Activated CD8-positive, alpha-beta memory T cell treated with anti-CD3 and anti-CD28 coated beads, Interleukin-2, amount 50 U/mL, for 24 hours (primary cell): ENCODE results near the gene PARD3B.

Experiments
- DNase-seq: peaks from one replicate; pipeline ENCODE4 v3.0.0-alpha.2; 2020; ENCODE audit errors: extremely low read depth

Gene PARD3B

GRCh38 chr2:205274801-205275200, 729.5 kb downstream of the PARD3B start:
- no peak for DNase-seq

GRCh38 chr2:205276116-205276777, 731.0 kb downstream of the PARD3B start:
- no peak for DNase-seq

GRCh38 chr2:205280596-205281236, 735.4 kb downstream of the PARD3B start:
- DNase-seq = no peak

- DNase-seq = no peak
Observed at GRCh38 chr2:205283736-205284270, 738.5 kb downstream of the PARD3B start.

- DNase-seq = no peak
Observed at GRCh38 chr2:205284334-205284733, 739.1 kb downstream of the PARD3B start.

GRCh38 chr2:205287316-205287715, 742.0 kb downstream of the PARD3B start:
- no peak for DNase-seq

- no peak for DNase-seq
Observed at GRCh38 chr2:205288686-205289085, 743.4 kb downstream of the PARD3B start.

GRCh38 chr2:205290299-205290698, 745.0 kb downstream of the PARD3B start:
- DNase-seq = no peak

GRCh38 chr2:205292665-205293295, 747.5 kb downstream of the PARD3B start:
- DNase-seq = no peak

- no peak for DNase-seq
Observed at GRCh38 chr2:205293559-205293958, 748.3 kb downstream of the PARD3B start.

GRCh38 chr2:205296959-205297358, 751.7 kb downstream of the PARD3B start:
- DNase-seq = no peak

GRCh38 chr2:205297368-205297767, 752.1 kb downstream of the PARD3B start:
- no peak for DNase-seq

- DNase-seq = no peak
Observed at GRCh38 chr2:205297846-205298245, 752.6 kb downstream of the PARD3B start.

GRCh38 chr2:205311201-205311600, 765.9 kb downstream of the PARD3B start:
- no peak for DNase-seq

GRCh38 chr2:205321231-205321630, 776.0 kb downstream of the PARD3B start:
- DNase-seq = no peak

GRCh38 chr2:205323929-205324328, 778.7 kb downstream of the PARD3B start:
- no peak for DNase-seq

GRCh38 chr2:205324355-205324754, 779.1 kb downstream of the PARD3B start:
- no peak for DNase-seq

GRCh38 chr2:205333351-205333750, 788.1 kb downstream of the PARD3B start:
- DNase-seq = no peak

- no peak for DNase-seq
Observed at GRCh38 chr2:205337274-205337673, 792.0 kb downstream of the PARD3B start.

GRCh38 chr2:205338156-205338555, 792.9 kb downstream of the PARD3B start:
- DNase-seq = no peak

- no peak for DNase-seq
Observed at GRCh38 chr2:205343103-205343502, 797.8 kb downstream of the PARD3B start.

- no peak for DNase-seq
Observed at GRCh38 chr2:205346649-205347048, 801.4 kb downstream of the PARD3B start.

GRCh38 chr2:205347899-205348298, 802.6 kb downstream of the PARD3B start:
- DNase-seq = no peak
